Heart left ventricle (tissue), 16 donors: ENCODE results near the gene NCMAP. TPM values are rescaled to one million over a fixed set of nuclear protein-coding genes. Genes with fewer than 3 reads are reported as not detected.
"Not testable (repeated sequence)": the region's sequence is repeated elsewhere in the genome, so short reads cannot be mapped to it uniquely, and the experiment has no call there.

Source experiments
- ATAC-seq, 4 donors: fragments of 200-7000 bp; cut with Tn5 transposase; one replicate each; pipeline ENCODE4 v1.9.1; 2020 to 2022; ENCODE audit warnings: moderate library complexity in 4 of 4, mild to moderate bottlenecking in 3 of 4, moderate number of reproducible peaks in 1 of 4
- DNase-seq, 5 donors: peaks; one replicate each; pipeline ENCODE4 v3.0.0-alpha.2; 2020
- H3K27ac ChIP-seq, 12 donors: fragments of 200-600 bp; sonication (generic) in 4 of 12; one replicate each; pipeline versions ENCODE4 v1.5.0 to v1.8.0; 2016 to 2022; ENCODE audit warnings: mild to moderate bottlenecking in 2 of 12
- H3K27me3 ChIP-seq, 9 donors: fragments of 200-600 bp; sonication (generic) in 2 of 9; one replicate each; pipeline versions ENCODE4 v1.5.1 to v1.8.0; 2016 to 2022; ENCODE audit warnings: mild to moderate bottlenecking in 3 of 9
- H3K36me3 ChIP-seq, 9 donors: fragments of 200-600 bp; sonication (generic) in 2 of 9; one replicate each; pipeline versions ENCODE4 v1.5.0 to v1.8.0; 2018 to 2022; ENCODE audit warnings: mild to moderate bottlenecking in 2 of 9
- H3K4me1 ChIP-seq, 12 donors: fragments of 200-600 bp; sonication (generic) in 4 of 12; one replicate each; pipeline versions ENCODE4 v1.5.0 to v1.8.0; 2016 to 2022; ENCODE audit warnings: mild to moderate bottlenecking in 3 of 12
- H3K4me3 ChIP-seq, 12 donors: fragments of 200-600 bp; sonication (generic) in 4 of 12; one replicate each; pipeline versions ENCODE4 v1.5.0 to v1.8.0; 2017 to 2022; ENCODE audit warnings: mild to moderate bottlenecking in 9 of 12, moderate library complexity in 4 of 12
- H3K9me3 ChIP-seq, 12 donors: fragments of 200-600 bp; sonication (generic) in 4 of 12; one replicate each; pipeline versions ENCODE4 v1.5.0 to v1.8.0; 2016 to 2022; ENCODE audit warnings: mild to moderate bottlenecking in 1 of 12
- POLR2A ChIP-seq, 2 donors: fragments of 450-650 bp; IDR thresholded peaks; one replicate each; pipeline ENCODE4 v1.6.1; 2017; ENCODE audit warnings: antibody characterized with exemption in 2 of 2, mild to moderate bottlenecking in 2 of 2, moderate library complexity in 2 of 2
- WGBS, 4 donors: extraction: QIAGEN DNeasy Blood & Tissue Kit in 2 of 4; methylation state at CpG; one replicate each; pipeline versions ENCODE4 v1.1.5 to v1.1.7; 2013 to 2018; 5-methylcytosine and 5-hydroxymethylcytosine counted together
- intact Hi-C, 10 donors: fragments of 100-400 bp; cut with DNase I; formaldehyde crosslinking; loops; one replicate each; pipeline versions ENCODE4 v1.11.1 to v1.14.2; 2022
- polyA plus RNA-seq, 2 donors: library from polyadenylated mRNA; stranded (reverse); fragments of 200-250 nt; gene quantifications; one replicate each; pipeline ENCODE4 v1.2.3, GENCODE V29; 2013
- total RNA-seq, 9 donors: library from RNA; depleted of rRNA in 2 of 9; stranded (reverse); fragments of >200 nt in 2 of 9; fragmentation: NEBNext Ultra II Directional in 3 of 9; extraction: Animal tissue kit (Norgen Biotek cat#: 25700) in 3 of 9; gene quantifications; one replicate each; pipeline versions ENCODE4 v1.1.0 to v1.2.4, GENCODE V29; 2016 to 2023
- TF ChIP-seq, protein P1 (sequence below), 12 donors: fragments of 200-600 bp; sonication (generic) in 4 of 12; IDR thresholded peaks; one replicate each; pipeline versions ENCODE4 v1.5.0 to v1.8.0; 2018 to 2022; ENCODE audit warnings: antibody characterized with exemption in 12 of 12, mild to moderate bottlenecking in 5 of 12
- donor health status: ischemic (EF 13 %, LVEDD 7.1; RV severe dilation, severe dysfunction).
- donor health status: healthy with polysubstance abuse.
- donor health status: DM: no; HTN: yes; CAD: no.
- donor health status: DM: no; HTN: no; CAD: no.
- donor health status: ischemic (EF 25% LVEDD 6.9; RV normal size, moderate dysfunction).
- donor health status: ischemic (EF 25% LVEDD 5.7; RV mildly dilated, moderate dysfunction).
- donor health status: healthy.
- donor health status: DM: yes; HTN: yes; CAD: no.
- donor health status: ischemic (EF 35%, LVEDD 5.7; RV mildly dilated, moderate dysfunction).
- donor health status: nonischemic (EF 11% LVEDD 7.7; RV severe dilation, severe dysfunction).
- donor health status: DM: yes; HTN: yes; CAD: no.
- donor health status: PGD.
- donor health status: ischemic (EF 29% LVEDD 5.4; RV normal size, mild dysfunction).
- donor health status: nonischemic (EF 23%, LVEDD 6.1; RV moderate dilation, normal function).

The NCMAP gene
- total and polyA plus RNA-seq, 11 donors = 0.08 to 0.29 (median 0.18) TPM; not detected in 5

DNA sequence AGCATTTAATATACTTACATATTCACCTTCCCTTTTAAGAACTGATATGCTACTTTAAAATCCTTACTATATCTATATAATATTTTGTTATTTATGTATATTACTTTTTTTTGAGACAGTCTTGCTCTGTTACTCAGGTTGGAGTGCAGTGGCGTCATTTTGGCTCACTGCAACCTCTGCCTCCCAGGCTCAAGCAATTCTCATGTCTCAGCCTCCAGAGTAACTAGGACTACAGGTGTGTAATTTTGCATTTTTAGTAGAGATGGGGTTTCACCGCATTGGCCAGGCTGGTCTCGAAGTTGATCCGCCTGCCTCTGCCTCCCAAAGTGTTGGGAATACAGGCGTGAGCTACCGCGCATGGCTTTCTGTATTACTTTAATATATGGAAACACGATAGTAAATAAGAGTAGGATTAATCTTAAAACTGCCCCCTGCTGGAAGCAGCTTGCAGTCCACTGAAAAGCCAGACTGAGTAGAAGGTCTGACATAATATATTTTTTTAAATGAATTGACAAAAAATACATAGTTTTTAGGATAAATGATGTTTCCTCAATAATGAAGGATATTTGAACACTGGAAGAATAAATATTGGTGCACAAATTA is 28.8 kb upstream of the NCMAP start:
- no peaks in the 10 kb centered on the region for H3K27me3 ChIP-seq
- ATAC-seq (no peak), DNase-seq (no peak)
- H3K4me1 ChIP-seq = no peaks in the 10 kb centered on the region
- H3K36me3 ChIP-seq = peaks cover 0 to 8% (median 0%) of the 10 kb centered on the region in 9 donors
- intact Hi-C loops = loop anchor here in 3 of 10 donors (5.0 kb wide), 2 partner anchors 110 to 325 kb away; partner anchors contain the start of gene NIPAL3 (in 1 of the 3)
- no peak overlapping the region for H3K4me3 ChIP-seq
- TF ChIP-seq, protein P1, sequence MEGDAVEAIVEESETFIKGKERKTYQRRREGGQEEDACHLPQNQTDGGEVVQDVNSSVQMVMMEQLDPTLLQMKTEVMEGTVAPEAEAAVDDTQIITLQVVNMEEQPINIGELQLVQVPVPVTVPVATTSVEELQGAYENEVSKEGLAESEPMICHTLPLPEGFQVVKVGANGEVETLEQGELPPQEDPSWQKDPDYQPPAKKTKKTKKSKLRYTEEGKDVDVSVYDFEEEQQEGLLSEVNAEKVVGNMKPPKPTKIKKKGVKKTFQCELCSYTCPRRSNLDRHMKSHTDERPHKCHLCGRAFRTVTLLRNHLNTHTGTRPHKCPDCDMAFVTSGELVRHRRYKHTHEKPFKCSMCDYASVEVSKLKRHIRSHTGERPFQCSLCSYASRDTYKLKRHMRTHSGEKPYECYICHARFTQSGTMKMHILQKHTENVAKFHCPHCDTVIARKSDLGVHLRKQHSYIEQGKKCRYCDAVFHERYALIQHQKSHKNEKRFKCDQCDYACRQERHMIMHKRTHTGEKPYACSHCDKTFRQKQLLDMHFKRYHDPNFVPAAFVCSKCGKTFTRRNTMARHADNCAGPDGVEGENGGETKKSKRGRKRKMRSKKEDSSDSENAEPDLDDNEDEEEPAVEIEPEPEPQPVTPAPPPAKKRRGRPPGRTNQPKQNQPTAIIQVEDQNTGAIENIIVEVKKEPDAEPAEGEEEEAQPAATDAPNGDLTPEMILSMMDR (IDR thresholded peaks at IDR 0.05) = peak; percentile 25 to 59 (median 40)
- TF ChIP-seq POLR2A (IDR thresholded peaks at IDR 0.05) = no peak
- no peaks in the 10 kb centered on the region for H3K9me3 ChIP-seq
- 78 to 87% (median 85%) methylated on average over 8 of the region's 8 CpGs for WGBS, 4 donors
- no peak overlapping the region for H3K27ac ChIP-seq

DNA sequence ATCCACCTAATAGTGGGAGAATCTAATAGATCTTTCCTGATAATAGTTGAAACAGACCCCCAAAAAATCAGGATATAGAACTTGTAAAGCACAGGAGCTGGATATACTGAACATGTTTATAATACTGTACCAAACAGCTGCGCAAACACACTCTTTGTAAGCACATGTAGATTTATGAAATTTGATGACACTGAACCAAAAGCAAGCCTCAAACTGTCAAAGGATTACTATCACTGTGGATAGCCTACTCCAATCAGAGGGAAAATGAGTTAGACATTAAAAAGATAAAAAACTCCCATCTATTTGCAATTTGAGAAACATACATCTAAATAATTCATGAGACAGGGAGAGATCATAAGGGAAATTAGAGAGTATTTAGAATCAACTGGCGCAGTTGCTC is 27.1 kb upstream of the NCMAP start:
- DNase-seq (no peak), ATAC-seq (no peak)
- no peak overlapping the region for H3K4me3 ChIP-seq
- no peaks in the 10 kb centered on the region for H3K4me1 ChIP-seq
- WGBS, 4 donors = 95 to 99% (median 97%) methylated on average over 2 of the region's 2 CpGs
- intact Hi-C loops = loop anchor here in 3 of 10 donors (5.0 kb wide), 2 partner anchors 111 to 326 kb away; partner anchors contain the start of gene NIPAL3 (in 1 of the 3)
- no peaks in the 10 kb centered on the region for H3K9me3 ChIP-seq
- H3K27ac ChIP-seq = no peak overlapping the region
- H3K27me3 ChIP-seq = no peaks in the 10 kb centered on the region
- H3K36me3 ChIP-seq = peaks cover 0 to 24% (median 0%) of the 10 kb centered on the region in 9 donors
- TF ChIP-seq, protein P1 (IDR thresholded peaks at IDR 0.05) = no peak
- no peak for TF ChIP-seq POLR2A (IDR thresholded peaks at IDR 0.05)

DNA sequence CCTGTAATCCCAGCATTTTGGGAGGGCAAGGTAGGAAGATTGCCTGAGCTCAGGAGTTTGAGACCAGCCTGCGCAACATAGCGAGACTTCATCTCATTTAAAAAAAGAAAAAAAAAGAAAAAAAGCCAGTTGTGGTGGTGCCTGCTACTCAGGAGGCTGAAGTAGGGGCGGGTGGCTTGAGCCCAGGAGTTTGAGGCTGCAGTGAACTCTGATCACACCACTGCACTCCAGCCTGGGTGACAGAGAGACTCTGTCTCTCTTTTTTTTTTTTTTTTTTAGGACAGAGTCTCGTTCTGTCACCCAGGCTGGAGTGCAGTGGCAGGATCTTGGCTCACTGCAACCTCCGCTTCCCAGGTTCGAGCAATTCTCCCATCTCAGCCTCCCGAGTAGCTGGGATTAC is 26.6 kb upstream of the NCMAP start:
- DNase-seq = not testable (repeated sequence)

DNA sequence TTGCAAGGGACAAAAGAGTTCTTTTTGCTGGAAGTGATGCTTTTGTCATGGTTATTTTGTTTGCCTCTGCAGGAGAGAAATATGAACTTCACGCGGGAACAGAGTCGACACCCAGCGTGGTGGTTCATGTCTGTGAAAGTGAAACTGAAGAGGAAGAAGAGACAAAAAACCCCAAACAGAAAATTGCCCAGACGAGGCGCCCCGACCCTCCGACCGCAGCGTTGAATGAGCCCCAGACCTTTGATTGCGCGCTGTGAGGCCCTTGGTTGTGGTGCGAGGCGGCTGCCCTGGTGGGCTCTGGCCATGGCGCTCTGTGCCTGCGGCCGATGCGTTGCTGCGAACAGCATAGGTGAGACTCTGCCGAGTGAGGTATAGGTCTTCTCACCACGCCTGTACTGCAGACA is 20.9 kb upstream of the NCMAP start:
- H3K27me3 ChIP-seq = no peaks in the 10 kb centered on the region
- no peaks in the 10 kb centered on the region for H3K9me3 ChIP-seq
- H3K36me3 ChIP-seq = peaks cover 0 to 45% (median 11%) of the 10 kb centered on the region in 9 donors
- peaks cover 0 to 19% (median 0%) of the 10 kb centered on the region in 12 donors for H3K4me1 ChIP-seq
- ATAC-seq = no peak
- peak overlapping the region in 1 of 12 donors; percentile 83 for H3K27ac ChIP-seq
- DNase-seq = no peak
- intact Hi-C loops = loop anchor here in 1 of 10 donors (10.0 kb wide), 1 partner anchor 340 kb away; no protein-coding TSS in a partner anchor
- peak overlapping the region in 1 of 12 donors; percentile 49 for H3K4me3 ChIP-seq
- no peak for TF ChIP-seq POLR2A (IDR thresholded peaks at IDR 0.05)
- TF ChIP-seq, protein P1 (IDR thresholded peaks at IDR 0.05) = no peak
- WGBS, 4 donors = 77 to 89% (median 84%) methylated on average over 21 of the region's 21 CpGs

More for the DNA sequence above, 26.6 kb upstream of the NCMAP start:
- peaks cover 0 to 24% (median 0%) of the 10 kb centered on the region in 9 donors for H3K36me3 ChIP-seq
- not testable (repeated sequence) for H3K4me1 ChIP-seq, H3K9me3 ChIP-seq, H3K27me3 ChIP-seq, H3K27ac ChIP-seq, H3K4me3 ChIP-seq, ATAC-seq
- intact Hi-C loops = loop anchor here in 3 of 10 donors (5.0 kb wide), 2 partner anchors 112 to 327 kb away; partner anchors contain the start of gene NIPAL3 (in 1 of the 3)
- 92 to 97% (median 95%) methylated on average over 7 of the region's 7 CpGs for WGBS, 4 donors
